HG03520 (cell line): Measurements from ENCODE around the gene TRIP4.

Experiments
- ATAC-seq: cut with Tn5 transposase; IDR thresholded peaks from one replicate; pipeline ENCODE4 v1.9.1; 2021; ENCODE audit warnings: mild to moderate bottlenecking, moderate library complexity; ENCODE audit not compliant: unreplicated experiment

TRIP4 gene

GRCh38 chr15:64443747-64444621 is 56.3 kb downstream of the TRIP4 start:
- ATAC-seq: peak; percentile 50

GRCh38 chr15:64444836-64445235 is 57.2 kb downstream of the TRIP4 start:
- no peak for ATAC-seq

- ATAC-seq: no peak
Measured at GRCh38 chr15:64447536-64448315, 60.1 kb downstream of the TRIP4 start.

GRCh38 chr15:64452988-64453688 is 65.5 kb downstream of the TRIP4 start:
- no peak for ATAC-seq

- no peak for ATAC-seq
Measured at GRCh38 chr15:64453689-64454037, 66.0 kb downstream of the TRIP4 start.

GRCh38 chr15:64454282-64454681 is 66.6 kb downstream of the TRIP4 start:
- ATAC-seq: no peak

GRCh38 chr15:64455961-64456371 is 68.3 kb downstream of the TRIP4 start:
- no peak for ATAC-seq

- no peak for ATAC-seq
Measured at GRCh38 chr15:64456634-64457108, 69.0 kb downstream of the TRIP4 start.

GRCh38 chr15:64459066-64459781 is 71.6 kb downstream of the TRIP4 start:
- no peak for ATAC-seq

- peak; percentile 39 for ATAC-seq
Measured at GRCh38 chr15:64460206-64460723, 72.6 kb downstream of the TRIP4 start, which contains the start of gene ZNF609. TSS of gene ZNF609 (plus strand) at chr15:64460578. CDS start at chr15:64499420, 38,842 bp downstream.

GRCh38 chr15:64460724-64461720 is 73.4 kb downstream of the TRIP4 start:
- ATAC-seq: peak; percentile 16

- ATAC-seq: no peak
Measured at GRCh38 chr15:64461721-64462162, 74.1 kb downstream of the TRIP4 start.

GRCh38 chr15:64462492-64462891 is 74.9 kb downstream of the TRIP4 start:
- ATAC-seq: no peak

- ATAC-seq: no peak
Measured at GRCh38 chr15:64464276-64465005, 76.8 kb downstream of the TRIP4 start.

- ATAC-seq: no peak
Measured at GRCh38 chr15:64466408-64467141, 78.9 kb downstream of the TRIP4 start.

- no peak for ATAC-seq
Measured at GRCh38 chr15:64472161-64472560, 84.5 kb downstream of the TRIP4 start.

- ATAC-seq: no peak
Measured at GRCh38 chr15:64474846-64475245, 87.2 kb downstream of the TRIP4 start.

- ATAC-seq: no peak
Measured at GRCh38 chr15:64476550-64476949, 88.9 kb downstream of the TRIP4 start.
